ENCODE data around the gene LGALS4.
"Not testable (repeated sequence)": the region's sequence is repeated elsewhere in the genome, so short reads cannot be mapped to it uniquely, and the experiment has no call there.

The LGALS4 gene

DNA sequence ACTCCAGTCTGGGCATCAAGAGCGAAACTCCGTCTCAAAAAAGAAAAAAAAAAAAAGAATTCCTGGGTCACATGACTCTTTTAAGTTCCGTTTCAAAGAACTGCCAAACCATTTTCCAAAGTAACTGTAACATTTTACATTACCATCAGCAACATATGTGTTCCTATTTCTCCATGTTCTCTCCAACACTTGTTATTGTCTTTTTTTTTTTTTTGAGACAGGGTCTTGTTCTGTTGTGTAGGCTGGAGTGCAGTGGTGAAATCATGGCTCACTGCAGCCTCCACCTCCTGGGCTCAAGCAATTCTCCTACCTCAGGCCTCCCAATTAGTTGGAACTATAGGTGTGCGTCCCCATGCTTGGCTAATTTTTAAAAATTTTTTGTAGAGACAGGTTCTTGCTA is 17.2 kb downstream of the LGALS4 start:
- no peak for DNase-seq (ENCODE audit: low spot score)

DNA sequence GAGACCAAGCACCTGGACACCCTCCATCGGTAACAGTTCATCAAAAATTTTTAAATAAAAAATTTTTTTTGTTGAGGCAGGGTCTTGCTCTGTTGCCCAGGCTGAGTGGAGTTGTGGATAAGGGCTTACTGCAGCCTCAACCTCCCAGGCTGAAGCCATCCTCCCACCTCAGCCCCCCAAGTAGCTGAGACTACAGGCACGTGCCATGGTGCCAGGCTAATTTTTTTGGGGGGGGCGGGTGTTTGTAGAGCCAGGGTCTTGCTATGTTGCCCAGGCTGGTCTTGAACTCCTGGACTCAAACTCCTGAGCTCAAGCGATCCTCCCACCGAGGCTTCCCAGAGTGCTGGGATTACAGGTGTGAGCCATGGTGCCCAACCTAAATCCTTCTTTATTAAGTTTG is 19.1 kb downstream of the LGALS4 start:
- no peak for DNase-seq (ENCODE audit: low spot score)

DNA sequence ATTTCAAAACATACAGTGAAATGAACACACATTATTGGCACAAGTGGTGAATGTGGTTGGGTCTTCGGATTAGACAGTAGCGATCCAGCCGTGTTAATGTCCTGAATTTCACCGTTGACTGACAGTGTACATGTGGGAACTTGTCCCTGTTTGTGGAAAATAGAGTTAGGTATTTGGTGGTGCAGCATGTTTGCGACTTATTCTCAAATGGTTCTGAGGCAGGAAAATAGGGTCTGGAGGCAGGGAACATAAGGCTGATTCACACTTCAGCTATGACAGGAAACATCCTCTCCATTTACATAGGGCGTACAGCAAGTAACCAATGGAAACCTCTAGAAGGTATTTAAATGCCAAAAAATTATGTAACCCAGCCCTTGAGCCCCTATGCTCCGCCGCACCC is 19.6 kb downstream of the LGALS4 start:
- DNase-seq (ENCODE audit: low spot score), result no peak

DNA sequence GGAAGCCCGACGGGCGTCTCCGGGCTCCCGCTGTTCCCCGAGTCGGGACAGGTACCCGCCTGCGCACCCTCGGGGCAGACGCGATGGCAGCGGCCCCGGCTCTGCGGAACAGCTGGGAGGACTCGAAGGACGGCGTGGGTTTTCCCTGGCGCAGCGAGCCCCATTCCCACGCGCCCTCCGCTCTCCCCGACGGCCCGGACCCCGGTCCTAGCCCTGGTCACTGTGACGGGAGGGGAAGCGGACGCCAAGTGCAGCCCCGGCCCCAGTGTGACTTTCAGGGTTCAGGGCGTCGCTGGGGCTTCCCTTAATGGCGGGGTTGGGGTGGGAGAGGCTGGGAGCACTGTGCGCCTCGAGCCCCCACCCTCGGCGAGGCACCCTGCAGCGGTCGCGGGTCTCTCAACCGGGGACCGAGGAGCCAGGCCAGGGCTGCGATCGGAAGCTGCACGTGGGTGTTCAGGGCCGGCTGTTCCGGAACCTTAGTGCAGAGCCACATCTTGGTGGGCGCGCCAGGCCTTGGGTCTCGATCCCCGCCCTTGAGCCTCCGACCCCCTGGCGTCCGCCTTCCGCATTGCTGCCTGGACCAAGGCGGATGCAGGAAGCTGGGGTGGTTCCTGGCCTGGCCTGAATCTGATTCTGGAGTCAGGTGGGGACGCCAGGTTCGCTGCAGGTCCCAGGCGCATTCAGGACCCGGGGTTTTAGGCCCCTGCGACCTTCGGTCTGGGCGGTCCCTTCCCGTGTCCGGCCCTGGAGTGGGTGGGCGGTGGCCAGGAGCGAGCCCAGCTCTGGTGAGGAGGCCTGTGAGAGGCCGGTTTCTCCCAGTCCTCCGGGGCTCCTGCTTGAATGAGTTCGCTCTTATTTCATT is 20.3 kb downstream of the LGALS4 start:
- peak; percentile 91 for DNase-seq (ENCODE audit: low spot score)

DNA sequence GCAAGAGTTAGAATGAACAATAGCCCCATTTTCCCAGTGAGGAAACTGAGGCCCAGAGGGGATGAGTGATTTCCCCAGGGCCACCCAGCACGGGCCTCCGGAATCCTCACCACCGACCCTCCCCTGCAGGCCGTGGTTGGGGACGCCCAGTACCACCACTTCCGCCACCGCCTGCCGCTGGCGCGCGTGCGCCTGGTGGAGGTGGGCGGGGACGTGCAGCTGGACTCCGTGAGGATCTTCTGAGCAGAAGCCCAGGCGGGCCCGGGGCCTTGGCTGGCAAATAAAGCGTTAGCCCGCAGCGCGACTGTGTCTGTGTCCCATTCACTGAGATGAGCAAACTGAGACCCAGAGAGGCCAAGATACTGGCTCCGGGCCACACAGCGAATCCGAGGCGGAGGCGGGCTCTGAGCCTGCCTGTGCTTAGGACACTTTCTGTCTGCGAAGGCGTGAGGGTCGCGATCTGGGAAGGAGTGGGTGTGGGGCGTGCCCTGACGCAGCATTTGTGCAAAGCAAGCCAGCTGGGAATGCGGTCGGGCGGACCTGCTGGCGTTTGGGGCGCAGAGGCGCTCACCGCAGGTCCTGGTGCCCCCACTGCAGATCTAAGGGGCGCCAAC is 21.2 kb downstream of the LGALS4 start:
- not testable (repeated sequence) for DNase-seq (ENCODE audit: low spot score)

DNA sequence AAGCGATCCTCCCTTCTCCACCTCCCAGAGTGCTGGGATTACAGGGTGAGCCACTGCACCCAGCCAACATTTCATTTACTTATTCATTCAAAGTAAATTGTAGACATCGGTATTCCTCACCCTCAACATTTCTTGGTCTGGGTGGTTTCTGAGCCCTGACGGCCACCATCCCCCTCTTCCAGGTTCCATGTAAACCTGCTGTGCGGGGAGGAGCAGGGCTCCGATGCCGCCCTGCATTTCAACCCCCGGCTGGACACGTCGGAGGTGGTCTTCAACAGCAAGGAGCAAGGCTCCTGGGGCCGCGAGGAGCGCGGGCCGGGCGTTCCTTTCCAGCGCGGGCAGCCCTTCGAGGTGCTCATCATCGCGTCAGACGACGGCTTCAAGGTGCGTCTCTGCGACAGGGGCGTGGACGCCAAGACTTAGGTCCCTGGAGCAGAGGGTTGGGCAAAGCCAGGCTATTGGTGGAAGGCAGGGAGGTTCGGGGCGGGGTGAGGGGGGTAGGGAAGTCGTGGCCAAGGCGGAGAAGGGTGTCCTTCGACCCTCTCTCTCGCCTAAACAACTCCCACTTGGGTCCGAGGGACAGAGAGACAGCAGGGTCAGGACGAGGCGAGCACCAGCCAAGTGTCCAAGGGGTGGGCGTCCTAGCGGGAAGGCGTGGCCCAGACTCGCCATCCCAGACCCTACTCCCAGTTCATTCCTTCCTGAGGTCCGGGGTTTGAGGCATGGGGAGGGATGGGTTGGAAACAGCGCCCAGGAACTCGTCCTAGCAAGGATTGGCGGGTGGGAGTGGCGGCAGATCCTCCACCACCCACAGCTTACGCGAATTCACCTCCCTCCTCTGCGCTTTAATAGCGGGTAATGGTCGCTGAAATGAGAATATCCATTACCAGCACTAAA is 22.0 kb downstream of the LGALS4 start:
- not testable (repeated sequence) for DNase-seq (ENCODE audit: low spot score)

DNA sequence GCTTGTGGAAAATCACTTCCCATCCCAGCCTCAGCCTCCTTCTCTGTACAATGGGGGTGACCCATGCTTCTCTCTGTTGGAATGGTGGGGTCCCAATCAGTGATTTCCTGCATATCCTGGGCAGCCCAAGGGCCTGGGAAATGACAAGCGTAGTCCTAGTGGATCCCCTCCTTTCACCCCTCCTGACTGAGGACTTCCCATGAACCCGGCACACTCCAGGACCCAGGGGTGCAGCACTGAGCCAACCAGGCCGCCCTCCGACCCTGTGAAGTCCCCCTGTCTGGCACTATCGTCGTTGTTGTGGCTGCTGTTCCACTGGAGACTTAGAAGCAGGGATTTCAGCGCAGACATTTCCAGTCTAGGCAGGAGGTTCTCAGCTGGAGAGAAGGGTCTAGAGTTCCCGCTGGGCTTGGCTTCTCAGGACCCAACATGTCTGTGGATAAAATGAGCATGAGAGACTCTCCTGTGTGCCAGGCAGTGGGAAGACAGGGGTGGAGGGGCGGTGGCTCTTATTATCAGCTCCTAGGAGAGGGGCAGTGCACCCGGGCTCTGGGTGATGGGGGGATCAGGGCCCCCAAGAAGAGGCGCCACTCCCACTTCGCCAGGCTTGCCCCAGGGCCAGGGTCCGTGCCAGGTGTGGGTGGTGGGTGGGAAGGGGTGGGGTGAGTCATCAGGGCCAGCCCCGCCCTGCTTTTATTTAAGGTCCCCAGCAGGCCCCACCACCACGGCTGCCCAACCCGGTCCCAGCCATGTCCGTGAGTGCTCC is 24.1 kb downstream of the LGALS4 start, which contains the start of gene LGALS7B:
Gene LGALS7B (plus strand): TSS at position 723 of the 766 bp plus-strand sequence. CDS start 27 bp downstream, at position 750.
- no peak for DNase-seq (ENCODE audit: low spot score)

DNA sequence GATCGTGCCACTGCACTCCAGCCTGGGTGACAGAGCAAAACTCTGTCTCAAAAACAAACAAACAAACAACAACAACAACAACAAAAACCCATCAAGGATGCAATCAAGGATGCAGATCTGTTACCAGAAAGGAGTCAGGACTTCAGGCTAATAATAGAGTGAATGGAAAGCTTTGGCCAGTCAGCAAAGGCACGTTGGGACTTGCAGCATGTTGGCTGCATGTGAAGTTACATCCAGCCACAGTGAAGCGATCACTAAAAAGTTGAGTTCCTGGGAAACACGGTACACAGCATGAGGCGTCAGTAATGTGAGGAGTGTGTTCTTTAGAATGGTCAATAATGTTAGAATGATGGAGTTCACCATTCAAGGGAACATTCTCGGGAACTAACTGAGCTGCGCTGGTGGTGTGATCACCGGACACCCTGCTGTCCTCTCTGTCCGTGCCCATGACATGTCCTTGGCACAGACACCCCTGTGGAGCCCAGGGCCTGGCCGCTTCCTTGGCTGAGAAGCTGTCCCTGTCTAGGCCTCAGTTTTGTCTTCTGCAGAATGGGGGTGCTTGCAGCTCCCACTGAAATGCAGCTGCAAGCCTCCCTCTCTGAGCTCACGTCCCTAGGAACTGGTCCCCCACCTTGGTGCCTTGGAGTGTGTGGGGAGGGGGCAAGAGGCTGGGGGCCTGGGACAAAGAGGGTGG is 26.0 kb downstream of the LGALS4 start:
- DNase-seq (ENCODE audit: low spot score), result no peak

DNA sequence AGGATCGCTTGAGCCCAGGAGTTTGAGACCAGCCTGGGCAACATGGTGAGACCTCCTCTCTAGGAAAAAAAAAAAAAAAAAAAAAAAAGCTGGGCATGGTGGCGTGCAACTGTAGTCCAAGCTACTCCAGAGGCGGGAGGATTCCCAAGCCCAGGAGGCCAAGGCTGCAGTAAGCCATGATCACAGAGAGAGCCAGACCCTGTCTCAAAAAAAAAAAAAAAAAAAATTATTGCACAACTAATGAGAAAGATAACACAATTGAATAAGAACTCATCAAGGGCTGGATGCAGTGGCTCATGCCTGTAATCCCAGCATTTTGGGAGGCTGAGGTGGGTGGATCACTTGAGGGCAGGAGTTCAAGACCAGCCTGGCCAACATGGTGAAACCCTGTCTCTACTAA is 26.7 kb downstream of the LGALS4 start:
- not testable (repeated sequence) for DNase-seq (ENCODE audit: low spot score)

DNA sequence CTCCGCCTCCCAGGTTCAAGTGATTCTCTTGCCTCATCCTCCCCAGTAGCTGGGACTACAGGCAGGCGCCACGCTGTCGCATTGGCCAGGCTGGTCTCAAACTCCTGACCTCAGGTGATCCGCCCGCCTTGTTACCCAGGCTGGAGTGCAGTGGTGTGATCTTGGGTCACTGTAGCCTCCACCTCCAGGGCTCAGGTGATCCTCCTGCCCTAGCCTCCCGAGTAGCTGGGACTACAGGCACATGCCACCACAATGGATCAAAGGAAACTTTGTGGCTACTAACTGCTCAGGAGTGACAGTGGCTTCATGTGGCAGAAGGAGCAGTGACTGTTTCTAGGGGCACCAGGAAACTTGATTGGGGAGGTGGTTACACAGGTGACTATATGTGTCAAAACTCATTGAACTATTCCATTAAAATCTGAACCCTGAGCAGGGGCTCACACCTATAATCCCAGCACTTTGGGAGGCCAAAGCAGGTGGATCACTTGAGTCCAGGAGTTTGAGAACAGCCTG is 27.5 kb downstream of the LGALS4 start:
- no peak for DNase-seq (ENCODE audit: low spot score)

DNA sequence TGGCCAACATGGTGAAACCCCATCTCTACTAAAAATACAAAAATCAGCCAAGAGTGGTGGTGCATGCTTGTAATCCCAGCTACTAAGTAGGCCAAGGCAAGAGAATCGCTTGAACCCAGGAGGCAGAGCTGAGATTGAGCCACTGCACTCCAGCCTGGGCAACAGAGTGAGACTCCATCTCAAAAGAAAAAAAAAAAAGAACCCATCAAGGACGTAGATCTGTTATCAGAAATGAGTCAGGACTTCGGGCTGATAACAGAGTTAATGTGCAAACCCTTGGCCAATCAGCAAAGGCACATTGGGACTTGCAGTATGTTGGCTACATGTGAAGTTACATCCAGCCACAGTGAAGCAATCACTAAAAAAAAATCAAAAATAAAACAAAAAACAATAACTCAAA is 28.5 kb downstream of the LGALS4 start:
- DNase-seq (ENCODE audit: low spot score), result no peak

DNA sequence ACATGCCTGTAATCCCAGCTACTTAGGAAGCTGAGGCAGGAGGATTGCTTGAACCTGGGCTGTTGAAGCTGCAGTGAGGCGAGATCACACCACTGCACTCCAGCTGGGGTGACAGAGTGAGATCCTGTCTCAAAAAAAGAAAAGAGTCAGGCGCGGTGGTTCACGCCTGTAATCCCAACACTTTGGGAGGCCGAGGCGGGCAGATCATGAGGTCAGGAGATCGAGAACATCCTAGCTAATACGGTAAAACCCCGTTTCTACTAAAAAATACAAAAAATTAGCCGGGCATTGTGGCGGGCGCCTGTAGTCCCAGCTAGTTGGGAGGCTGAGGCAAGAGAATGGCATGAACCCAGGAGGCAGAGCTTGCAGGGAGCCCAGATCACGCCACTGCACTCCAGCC is 30.5 kb downstream of the LGALS4 start:
- not testable (repeated sequence) for DNase-seq (ENCODE audit: low spot score)

DNA sequence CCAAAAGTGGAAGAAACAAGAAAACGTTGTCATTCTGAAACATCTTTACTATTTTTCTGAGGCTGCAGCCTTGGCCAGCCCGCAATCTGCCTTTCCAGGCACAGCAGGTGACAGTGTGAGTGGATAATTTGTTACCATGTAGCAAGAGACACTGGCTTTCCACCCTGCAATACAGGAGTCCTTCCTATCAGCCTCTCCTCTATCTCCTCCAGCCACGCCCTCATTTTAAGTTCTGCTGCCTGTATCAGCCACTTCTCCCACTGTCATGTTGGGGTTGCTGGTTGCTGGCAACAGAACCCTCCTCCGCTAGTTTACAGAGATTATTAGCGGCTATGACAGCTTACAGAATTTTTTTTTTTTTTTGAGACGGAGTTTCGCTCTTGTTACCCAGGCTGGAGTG is 31.7 kb downstream of the LGALS4 start:
- no peak for DNase-seq (ENCODE audit: low spot score)

DNA sequence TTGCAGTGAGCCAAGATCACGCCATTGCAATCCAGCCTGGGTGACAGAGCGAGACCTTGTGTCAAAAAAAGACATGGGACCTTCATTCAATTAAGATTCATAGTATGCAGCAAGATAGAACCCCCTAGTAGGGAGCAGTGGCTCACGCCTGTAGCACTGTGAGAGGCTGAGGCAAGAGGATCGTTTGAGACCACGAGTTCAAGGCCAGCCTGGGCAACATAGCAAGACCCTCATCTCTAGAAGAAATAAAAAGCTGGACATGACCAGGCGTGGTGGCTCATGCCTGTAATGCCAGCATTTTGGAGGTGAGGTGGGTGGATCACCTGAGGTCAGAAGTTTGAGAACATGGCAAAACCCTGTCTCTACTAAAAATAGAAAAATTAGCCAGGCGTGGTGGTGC is 32.3 kb downstream of the LGALS4 start:
- no peak for DNase-seq (ENCODE audit: low spot score)

DNA sequence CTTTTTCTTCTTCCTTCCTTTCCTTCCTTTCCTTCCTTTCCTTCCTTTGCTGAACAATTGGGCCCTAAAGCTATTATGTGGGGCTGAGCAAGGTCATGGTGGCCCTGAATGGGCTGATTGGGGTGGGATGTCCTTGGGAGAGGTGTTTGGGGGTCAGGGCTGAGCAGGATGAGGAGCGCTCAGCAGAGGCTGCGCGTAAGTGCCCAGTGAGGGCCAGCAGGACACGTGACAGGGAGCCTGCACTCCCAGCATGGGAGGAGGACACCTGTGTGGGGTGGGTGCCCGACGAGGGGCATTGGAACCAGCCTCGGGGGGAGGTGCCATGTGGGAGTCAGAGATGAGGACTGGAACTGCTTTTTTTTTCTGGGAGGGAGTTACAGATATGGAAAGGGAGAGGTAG is 34.0 kb downstream of the LGALS4 start:
- DNase-seq (ENCODE audit: low spot score), result no peak

DNA sequence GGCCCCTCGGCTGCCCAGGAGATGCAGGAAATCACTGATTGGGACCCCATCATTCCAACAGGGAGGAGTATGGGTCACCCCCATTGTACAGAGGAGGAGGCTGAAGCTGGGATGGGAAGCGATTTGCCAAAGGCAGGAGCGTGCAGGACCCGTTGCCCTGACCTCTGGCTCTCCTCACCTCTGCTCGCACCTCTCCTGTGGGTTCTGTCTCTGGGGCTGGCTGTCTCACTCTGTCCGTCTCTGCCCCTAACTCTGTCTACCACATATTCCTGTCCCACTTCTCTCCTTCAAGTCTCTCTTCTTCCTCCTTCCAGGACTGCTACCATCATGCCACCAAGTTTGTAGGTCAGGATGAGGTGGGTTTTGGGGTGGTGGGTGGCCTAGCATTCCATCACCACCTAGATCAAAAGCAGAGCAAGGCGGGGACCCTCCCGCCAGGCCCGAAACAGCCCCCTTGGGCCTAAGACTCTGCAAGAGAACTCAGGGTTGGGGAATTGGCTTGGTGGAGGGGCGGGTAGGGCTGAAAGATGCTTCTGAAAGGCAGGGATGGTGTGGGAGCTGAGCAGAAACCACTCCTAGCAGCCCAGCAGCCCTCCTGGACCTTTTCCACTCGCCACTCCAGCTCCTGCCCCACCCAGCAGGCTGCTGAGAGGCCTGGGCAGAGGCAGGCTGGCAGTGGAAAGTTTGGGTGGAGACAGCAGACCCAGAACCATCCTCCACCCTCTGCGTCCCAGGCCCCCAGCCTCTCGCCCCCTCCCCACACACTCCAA is 38.4 kb downstream of the LGALS4 start:
- no peak for DNase-seq (ENCODE audit: low spot score)

DNA sequence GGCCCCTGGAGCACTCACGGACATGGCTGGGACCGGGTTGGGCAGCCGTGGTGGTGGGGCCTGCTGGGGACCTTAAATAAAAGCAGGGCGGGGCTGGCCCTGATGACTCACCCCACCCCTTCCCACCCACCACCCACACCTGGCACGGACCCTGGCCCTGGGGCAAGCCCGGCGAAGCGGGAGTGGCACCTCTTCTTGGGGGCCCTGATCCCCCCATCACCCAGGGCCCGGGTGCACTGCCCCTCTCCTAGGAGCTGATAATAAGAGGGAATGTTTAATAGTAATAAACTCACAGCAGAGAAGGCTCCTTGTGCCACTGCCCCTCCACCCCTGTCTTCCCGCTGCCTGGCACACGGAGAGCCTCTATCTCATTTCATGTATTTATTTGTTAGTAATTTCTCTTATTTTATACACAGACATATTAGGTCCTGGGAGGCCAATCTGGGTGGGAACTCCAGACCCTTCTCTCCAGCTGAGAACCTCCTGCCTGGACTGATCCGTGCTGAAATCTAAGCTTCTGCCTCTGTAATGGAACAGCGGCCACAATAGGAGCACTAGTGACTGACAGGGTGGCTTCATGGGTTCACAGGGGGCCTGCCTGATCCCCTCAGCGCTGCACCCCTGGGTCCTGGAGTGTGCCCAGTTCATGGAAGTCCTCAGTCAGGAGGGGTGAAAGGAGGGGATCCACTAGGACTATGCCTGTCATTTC is 39.1 kb downstream of the LGALS4 start, which contains the start of gene LGALS7:
Gene LGALS7 (minus strand): TSS at position 49 of the 709 bp plus-strand sequence. CDS start 25 bp downstream, at position 24.
- no peak for DNase-seq (ENCODE audit: low spot score)

DNA sequence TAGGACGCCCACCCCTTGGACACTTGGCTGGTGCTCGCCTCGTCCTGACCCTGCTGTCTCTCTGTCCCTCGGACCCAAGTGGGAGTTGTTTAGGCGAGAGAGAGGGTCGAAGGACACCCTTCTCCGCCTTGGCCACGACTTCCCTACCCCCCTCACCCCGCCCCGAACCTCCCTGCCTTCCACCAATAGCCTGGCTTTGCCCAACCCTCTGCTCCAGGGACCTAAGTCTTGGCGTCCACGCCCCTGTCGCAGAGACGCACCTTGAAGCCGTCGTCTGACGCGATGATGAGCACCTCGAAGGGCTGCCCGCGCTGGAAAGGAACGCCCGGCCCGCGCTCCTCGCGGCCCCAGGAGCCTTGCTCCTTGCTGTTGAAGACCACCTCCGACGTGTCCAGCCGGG is 41.2 kb downstream of the LGALS4 start:
- DNase-seq (ENCODE audit: low spot score), result not testable (repeated sequence)

DNA sequence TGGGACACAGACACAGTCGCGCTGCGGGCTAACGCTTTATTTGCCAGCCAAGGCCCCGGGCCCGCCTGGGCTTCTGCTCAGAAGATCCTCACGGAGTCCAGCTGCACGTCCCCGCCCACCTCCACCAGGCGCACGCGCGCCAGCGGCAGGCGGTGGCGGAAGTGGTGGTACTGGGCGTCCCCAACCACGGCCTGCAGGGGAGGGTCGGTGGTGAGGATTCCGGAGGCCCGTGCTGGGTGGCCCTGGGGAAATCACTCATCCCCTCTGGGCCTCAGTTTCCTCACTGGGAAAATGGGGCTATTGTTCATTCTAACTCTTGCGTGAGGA is 41.8 kb downstream of the LGALS4 start:
- not testable (repeated sequence) for DNase-seq (ENCODE audit: low spot score)
